COR-L47 (cell line): ENCODE measurements around the gene SLC34A3.

Source experiments
- DNase-seq: peaks from one replicate; lab custom pipeline; 2025; lab: John Stamatoyannopoulos, UW

Gene SLC34A3

GRCh38 chr9:137195525-137196220 is 35.0 kb upstream of the SLC34A3 start:
- DNase-seq, result peak; percentile 95

DNA sequence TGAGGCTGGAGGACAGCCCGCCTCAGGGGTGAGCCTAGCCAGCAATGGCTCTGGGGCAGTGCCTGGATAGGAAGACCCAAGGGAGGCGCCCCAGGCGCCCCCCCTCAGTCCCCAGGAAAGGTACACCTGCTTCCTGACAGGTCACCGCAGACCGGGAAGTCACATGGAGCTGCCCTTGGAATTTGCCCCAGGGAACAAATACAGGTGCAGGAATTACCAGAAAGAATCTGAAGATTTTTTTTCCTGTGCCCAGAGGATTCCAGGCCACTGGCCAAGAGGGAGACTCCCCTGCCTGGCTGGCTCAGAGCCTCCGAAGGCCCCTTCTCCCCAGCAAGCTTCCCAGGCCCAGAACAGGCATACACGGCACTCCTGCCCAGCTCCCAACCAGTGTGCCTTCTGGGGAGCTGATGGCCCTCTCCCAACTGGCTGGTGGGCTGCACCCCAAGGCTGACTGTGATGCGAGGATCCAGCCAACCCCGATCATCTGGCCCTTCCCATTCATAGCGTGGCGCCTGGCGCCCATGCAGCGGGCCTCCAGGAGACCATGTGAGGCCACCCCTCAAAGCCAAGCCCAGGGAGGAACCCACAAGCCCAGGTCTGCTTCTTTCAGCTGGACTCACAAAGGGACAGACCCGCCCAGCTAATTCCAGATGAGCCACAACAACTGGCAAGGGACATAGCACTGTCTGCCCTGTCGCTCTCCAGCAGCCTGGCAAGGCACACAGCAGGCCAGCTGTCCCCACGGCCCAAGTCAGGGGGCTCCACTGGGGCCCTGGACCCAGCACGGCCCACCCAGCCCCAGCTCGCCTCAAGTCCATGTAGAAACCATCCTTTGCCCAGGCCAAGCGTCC is 32.4 kb upstream of the SLC34A3 start:
- DNase-seq, result no peak

DNA sequence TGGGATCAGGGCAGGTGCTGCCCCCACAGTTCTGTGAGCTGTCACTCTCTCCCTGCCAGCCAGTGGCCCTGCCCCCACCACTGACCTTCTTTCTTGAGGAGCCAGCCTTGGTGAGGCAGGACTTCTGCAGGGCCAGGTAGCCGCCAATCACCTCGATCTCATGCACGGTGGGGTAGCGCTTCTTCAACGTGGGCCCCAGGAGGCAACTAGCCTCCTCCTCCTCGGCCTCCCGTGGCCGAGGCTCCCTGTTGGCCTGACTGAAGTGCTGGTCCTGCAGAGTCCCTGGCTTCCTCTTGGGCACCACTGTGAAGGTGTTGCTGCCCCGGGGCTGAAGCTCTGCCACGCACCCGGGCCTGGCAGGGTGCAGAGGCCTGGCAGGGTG is 31.8 kb upstream of the SLC34A3 start:
- no peak for DNase-seq

DNA sequence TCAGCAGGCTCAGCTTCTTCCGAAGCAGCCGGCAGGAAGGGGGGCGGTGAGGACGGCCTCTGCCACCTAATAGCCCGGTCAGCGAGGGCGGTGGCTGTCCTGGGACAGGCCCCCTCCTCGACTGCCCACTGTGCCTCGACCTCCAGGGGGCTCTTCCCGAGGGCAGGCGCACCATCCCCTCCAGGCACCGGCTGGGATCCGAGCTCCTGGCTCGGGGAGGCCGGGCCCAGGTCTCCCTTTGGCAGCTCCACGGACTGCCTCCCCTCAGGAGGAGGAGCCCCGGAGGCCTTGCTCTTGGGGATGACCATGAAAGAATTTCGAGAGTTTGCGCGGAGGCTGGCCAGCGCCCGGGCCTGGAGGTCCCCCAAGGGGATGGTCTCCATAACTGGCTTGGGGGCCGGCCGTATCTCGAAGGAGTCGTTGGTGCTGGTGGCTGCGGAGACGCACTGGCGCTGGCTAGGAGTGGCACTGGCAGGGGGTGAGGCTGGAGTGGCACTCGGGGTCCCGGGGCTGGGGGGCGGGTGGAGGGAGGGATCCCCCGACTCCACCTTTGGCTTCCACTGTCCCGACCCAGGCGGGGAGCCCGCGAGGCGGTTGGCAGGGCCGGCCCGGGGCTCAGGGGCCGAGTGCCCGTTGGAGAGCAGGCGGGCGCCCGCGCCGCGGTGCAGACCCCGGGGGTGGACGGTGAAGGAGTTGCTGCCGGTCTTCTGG is 31.1 kb upstream of the SLC34A3 start:
- no peak for DNase-seq

- DNase-seq, result peak; percentile 100
Measured at GRCh38 chr9:137200311-137201204, 30.1 kb upstream of the SLC34A3 start, which contains the start of gene TPRN. TPRN (minus strand) TSS chr9:137200741; CDS start chr9:137200711, 30 bp downstream.

- DNase-seq, result no peak
Measured at GRCh38 chr9:137201205-137201868, 29.4 kb upstream of the SLC34A3 start.

- no peak for DNase-seq
Measured at GRCh38 chr9:137202966-137203365, 27.7 kb upstream of the SLC34A3 start.

DNA sequence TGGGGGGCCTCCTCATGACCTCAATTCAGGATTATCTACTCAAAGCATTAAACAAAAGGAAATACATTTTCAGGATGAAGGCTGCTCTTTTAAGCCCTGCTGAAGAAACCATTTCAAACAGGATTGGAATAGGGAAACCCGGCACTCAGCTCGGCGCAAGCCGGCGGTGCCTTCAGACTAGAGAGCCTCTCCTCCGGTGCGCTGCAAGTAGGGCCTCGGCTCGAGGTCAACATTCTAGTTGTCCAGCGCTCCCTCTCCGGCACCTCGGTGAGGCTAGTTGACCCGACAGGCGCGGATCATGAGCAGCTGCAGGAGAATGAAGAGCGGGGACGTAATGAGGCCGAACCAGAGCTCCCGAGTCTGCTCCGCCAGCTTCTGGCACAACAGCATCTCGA is 26.0 kb upstream of the SLC34A3 start:
- no peak for DNase-seq

DNA sequence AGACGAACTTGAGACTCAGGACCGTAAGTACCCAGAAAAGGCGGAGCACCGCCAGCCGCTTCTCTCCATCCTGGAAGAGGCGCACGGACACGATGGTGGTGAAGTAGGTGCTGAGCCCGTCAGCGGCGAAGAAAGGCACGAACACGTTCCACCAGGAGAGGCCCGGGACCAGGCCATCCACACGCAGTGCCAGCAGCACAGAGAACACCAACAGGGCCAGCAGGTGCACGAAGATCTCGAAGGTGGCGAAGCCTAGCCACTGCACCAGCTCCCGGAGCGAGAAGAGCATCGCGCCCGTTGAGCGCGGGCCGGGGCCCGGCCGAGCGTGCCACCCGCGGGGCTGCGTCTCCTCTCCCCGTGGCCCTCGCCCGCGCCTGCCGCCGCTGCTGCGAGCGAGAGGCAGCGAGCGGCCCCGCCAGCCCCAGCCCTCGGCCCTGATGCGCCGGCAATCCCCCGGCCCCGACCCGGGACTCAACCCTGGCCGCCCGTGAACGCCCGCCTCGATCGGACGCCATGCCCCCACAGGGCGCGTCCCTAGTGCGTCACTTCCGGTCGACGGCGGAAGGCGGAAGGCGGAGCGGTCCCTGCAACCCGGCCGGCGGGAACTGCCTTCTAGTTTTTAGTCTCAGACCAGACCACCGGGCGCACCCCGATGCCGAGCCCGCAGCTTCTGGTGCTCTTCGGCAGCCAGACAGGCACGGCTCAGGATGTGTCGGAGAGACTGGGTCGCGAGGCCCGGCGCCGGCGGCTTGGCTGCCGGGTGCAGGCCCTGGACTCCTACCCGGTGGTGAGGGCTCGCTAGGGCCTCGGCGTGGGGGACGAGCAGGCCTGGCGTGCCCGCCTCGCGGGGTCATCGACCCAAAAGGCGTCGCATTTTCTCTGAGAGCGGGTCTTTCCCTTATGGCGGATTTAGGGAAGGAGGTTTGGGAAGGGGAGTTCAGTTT is 25.3 kb upstream of the SLC34A3 start, which contains the start of the genes NDOR1 and TMEM203:
TSS of gene NDOR1 (plus strand) at position 575 of the 944 bp plus-strand sequence. CDS start at position 653, 78 bp downstream.
TSS of gene TMEM203 (minus strand) at position 523 of the 944 bp plus-strand sequence. CDS start at position 289, 234 bp downstream.
- DNase-seq, result peak; percentile 70

DNA sequence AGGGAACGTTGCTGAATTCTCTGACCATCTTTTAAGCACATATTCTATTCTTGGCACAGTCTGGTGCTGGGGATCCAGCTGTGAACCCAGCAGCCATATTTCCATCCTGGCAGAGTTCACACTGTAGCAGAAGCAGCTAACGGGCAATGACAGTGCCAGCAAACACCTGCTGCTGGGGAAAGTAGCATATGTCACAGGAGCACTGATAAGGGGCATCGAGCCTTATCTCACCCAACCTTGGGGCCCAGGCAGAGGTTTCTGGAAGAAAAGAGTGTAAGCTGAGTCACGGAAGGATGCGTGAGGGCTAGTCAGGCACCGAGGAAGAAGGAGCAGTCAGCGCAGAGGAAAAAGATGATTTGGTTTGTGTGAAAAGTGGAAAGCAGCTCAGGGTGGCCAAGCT is 24.1 kb upstream of the SLC34A3 start:
- DNase-seq, result no peak

DNA sequence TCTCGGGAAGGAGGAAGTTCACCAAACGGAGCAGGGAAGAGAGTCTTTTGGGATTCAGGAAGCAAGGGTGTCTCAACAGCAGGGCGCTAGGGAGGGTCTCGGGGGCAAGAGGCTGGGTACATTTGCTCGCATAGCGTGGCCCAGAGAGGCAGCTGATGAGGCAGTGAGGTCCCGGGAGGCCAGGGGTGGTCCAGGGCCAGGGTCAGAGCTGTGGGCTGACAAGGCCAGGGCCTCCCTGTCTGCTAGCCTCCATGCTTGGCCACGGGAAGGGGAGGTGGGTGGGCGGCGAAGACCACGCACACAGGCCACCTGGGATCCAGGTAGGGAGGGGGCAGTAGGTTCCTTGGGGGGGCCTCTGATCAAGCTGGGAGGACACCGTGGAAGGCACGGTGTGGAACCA is 19.2 kb upstream of the SLC34A3 start:
- no peak for DNase-seq

GRCh38 chr9:137212520-137212919 is 18.2 kb upstream of the SLC34A3 start:
- DNase-seq, result no peak

GRCh38 chr9:137213160-137214060 is 17.3 kb upstream of the SLC34A3 start:
- no peak for DNase-seq

DNA sequence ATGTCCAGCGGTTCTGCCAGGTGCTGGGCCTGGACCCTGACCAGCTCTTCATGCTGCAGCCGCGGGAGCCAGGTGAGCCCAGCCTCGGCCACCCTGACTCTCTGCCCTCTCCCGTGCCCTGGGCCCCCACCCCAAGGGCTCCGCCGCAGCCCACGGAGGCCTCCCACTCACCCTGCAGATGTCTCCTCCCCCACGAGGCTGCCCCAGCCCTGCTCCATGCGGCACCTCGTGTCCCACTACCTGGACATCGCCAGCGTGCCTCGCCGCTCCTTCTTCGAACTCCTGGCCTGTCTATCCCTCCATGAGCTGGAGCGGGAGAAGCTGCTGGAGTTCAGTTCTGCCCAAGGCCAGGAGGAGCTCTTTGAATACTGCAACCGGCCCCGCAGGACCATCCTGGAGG is 16.1 kb upstream of the SLC34A3 start:
- DNase-seq, result no peak

DNA sequence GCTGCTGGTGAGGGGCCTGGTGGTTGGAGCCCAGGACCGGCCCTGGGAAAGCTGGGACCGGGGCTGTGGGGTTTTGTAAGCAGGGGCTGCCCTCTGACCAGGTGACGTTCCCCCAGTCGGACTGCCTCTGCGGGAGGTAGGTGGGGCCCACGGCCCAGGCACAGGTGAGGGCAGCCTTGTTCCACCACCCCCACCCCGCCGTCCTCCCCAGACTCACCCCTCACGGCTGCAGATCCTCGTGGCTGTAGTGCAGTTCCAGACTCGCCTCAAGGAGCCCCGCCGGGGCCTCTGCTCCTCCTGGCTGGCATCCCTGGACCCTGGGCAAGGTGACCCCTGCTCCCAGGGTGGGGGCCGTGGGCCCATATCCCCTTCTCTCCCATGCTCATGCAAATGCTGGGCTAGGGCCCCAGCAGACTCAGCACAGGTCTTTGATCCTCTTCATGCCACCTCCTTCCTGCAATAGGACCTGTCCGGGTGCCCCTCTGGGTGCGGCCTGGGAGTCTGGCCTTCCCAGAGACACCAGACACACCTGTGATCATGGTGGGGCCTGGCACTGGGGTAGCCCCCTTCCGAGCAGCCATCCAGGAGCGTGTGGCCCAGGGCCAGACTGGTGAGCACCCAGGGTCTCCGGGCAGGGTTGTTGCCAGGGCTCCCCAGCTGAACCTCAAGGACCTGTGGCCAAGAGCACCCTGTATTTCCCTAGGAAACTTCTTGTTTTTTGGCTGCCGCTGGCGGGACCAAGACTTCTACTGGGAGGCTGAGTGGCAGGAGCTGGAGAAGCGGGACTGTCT is 15.3 kb upstream of the SLC34A3 start:
- DNase-seq, result no peak

DNA sequence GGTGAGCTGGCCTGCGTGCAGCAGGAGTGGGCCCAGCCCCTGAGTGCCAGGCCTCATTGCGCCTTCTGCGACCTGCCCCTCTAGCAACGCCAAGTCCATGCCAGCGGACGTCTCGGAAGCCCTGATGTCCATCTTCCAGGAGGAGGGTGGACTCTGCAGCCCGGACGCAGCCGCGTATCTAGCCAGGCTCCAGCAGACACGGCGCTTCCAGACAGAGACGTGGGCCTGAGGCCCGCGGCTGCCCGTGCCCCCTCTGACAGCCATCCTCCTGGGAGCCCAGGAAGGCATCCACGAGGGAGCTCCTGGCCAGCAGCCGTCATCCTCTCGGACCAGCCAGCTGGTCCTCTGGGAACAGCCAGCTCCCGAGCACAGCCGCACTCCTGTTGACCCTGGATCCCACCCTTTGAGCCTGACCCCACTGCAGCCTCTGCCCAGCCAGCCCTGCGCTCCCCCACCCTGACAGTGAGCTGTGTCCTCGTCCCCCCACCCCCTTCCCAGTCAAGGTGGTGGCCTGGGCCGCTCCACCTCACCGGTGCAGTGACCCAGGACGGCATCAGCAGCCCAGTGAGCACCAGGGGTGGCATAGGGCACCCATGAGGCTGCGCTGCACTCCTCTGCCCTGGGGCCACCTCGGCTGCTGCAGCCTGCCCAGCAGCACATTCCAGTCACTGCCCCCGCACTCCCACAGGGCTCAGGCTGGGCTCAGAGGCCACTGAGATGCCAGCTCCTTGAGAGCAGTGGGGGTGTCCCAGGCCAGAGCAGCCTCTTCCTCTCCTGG is 14.3 kb upstream of the SLC34A3 start:
- DNase-seq, result no peak
